H7 (cell line): ENCODE measurements around the gene ZNFX1. TPM values are rescaled to one million over a fixed set of nuclear protein-coding genes. Genes with fewer than 3 reads are reported as not detected.

Experiments
- DNase-seq: peaks from one replicate; pipeline ENCODE4 v3.0.0; 2012
- H3K27me3 ChIP-seq: 2 replicates; pipeline ENCODE4 v1.6.0; 2011; ENCODE audit warnings: mild to moderate bottlenecking, low read length; ENCODE audit not compliant: control insufficient read depth, insufficient read depth
- H3K36me3 ChIP-seq: replicated peaks from 2 replicates; pipeline ENCODE4 v1.5.1; 2011; ENCODE audit warnings: low read length; ENCODE audit not compliant: control insufficient read depth, insufficient read depth
- H3K4me3 ChIP-seq: 2 replicates; pipeline ENCODE4 v1.5.1; 2011; ENCODE audit warnings: low read depth, mild to moderate bottlenecking, control low read depth, low read length, moderate library complexity; ENCODE audit not compliant: insufficient read depth
- total RNA-seq: library from RNA; depleted of rRNA; stranded (reverse); fragments of >200 nt; shearing (Covaris generic); gene quantifications from 2 replicates; pipeline ENCODE4 v1.2.3, GENCODE V29; 2014

ZNFX1 gene
- total RNA-seq, 1 experiment from 2014 or later: 8.5 TPM

- Histone ChIP-seq H3K4me3 (no peak overlapping the region), H3K36me3 (peaks cover 31% of the 10 kb centered on the region), H3K27me3 (no peaks in the 10 kb centered on the region)
- no peak for DNase-seq
These were observed 17.6 kb downstream of the ZNFX1 start for GRCh38 chr20:49260218-49260617.

GRCh38 chr20:49259799-49260198 is 18.1 kb downstream of the ZNFX1 start:
- no peak for DNase-seq
- Histone ChIP-seq H3K27me3 (no peaks in the 10 kb centered on the region), H3K36me3 (peaks cover 31% of the 10 kb centered on the region), H3K4me3 (no peak overlapping the region)

- Histone ChIP-seq H3K36me3 (peaks cover 29% of the 10 kb centered on the region), H3K4me3 (no peak overlapping the region), H3K27me3 (no peaks in the 10 kb centered on the region)
- DNase-seq: no peak
These were observed 18.6 kb downstream of the ZNFX1 start for GRCh38 chr20:49259284-49259683.

- peaks cover 33% of the 10 kb centered on the region for H3K36me3 ChIP-seq
- no peaks in the 10 kb centered on the region for H3K27me3 ChIP-seq
- no peak overlapping the region for H3K4me3 ChIP-seq
- no peak for DNase-seq
These were observed 21.6 kb downstream of the ZNFX1 start for GRCh38 chr20:49256261-49256660.

GRCh38 chr20:49252556-49253350 is 25.1 kb downstream of the ZNFX1 start:
- peaks cover 46% of the 10 kb centered on the region for H3K36me3 ChIP-seq
- no peak for DNase-seq
- no peaks in the 10 kb centered on the region for H3K27me3 ChIP-seq
- no peak overlapping the region for H3K4me3 ChIP-seq

GRCh38 chr20:49248879-49249665 is 28.8 kb downstream of the ZNFX1 start:
- Histone ChIP-seq H3K4me3 (no peak overlapping the region), H3K27me3 (no peaks in the 10 kb centered on the region), H3K36me3 (peaks cover 36% of the 10 kb centered on the region)
- no peak for DNase-seq

- Histone ChIP-seq H3K4me3 (no peak overlapping the region), H3K36me3 (peaks cover 36% of the 10 kb centered on the region), H3K27me3 (no peaks in the 10 kb centered on the region)
- no peak for DNase-seq
These were observed 29.6 kb downstream of the ZNFX1 start for GRCh38 chr20:49248301-49248700.

- H3K36me3 ChIP-seq: peaks cover 33% of the 10 kb centered on the region
- DNase-seq: no peak
These were observed 30.1 kb downstream of the ZNFX1 start for GRCh38 chr20:49247792-49248191.

GRCh38 chr20:49247169-49247723 is 30.6 kb downstream of the ZNFX1 start:
- Histone ChIP-seq H3K4me3 (no peak overlapping the region), H3K27me3 (no peaks in the 10 kb centered on the region), H3K36me3 (peaks cover 32% of the 10 kb centered on the region)
- no peak for DNase-seq

More at GRCh38 chr20:49247792-49248191, 30.1 kb downstream of the ZNFX1 start:
- H3K27me3 ChIP-seq: no peaks in the 10 kb centered on the region
- H3K4me3 ChIP-seq: no peak overlapping the region

- Histone ChIP-seq H3K27me3 (no peaks in the 10 kb centered on the region), H3K4me3 (no peak overlapping the region), H3K36me3 (peaks cover 32% of the 10 kb centered on the region)
- DNase-seq: peak; percentile 77
These were observed 31.7 kb downstream of the ZNFX1 start for GRCh38 chr20:49245921-49246740.

GRCh38 chr20:49237531-49237930 is 40.3 kb downstream of the ZNFX1 start:
- H3K36me3 ChIP-seq: peaks cover 31% of the 10 kb centered on the region
- no peak for DNase-seq

GRCh38 chr20:49236301-49236700 is 41.6 kb downstream of the ZNFX1 start:
- no peak overlapping the region for H3K4me3 ChIP-seq
- no peak for DNase-seq
- H3K27me3 ChIP-seq: no peaks in the 10 kb centered on the region
- H3K36me3 ChIP-seq: peaks cover 32% of the 10 kb centered on the region

More at GRCh38 chr20:49237531-49237930, 40.3 kb downstream of the ZNFX1 start:
- Histone ChIP-seq H3K27me3 (no peaks in the 10 kb centered on the region), H3K4me3 (no peak overlapping the region)

GRCh38 chr20:49234831-49235230 is 43.0 kb downstream of the ZNFX1 start:
- H3K4me3 ChIP-seq: no peak overlapping the region
- H3K27me3 ChIP-seq: no peaks in the 10 kb centered on the region
- peaks cover 42% of the 10 kb centered on the region for H3K36me3 ChIP-seq
- DNase-seq: no peak

- Histone ChIP-seq H3K27me3 (no peaks in the 10 kb centered on the region), H3K4me3 (no peak overlapping the region), H3K36me3 (peaks cover 40% of the 10 kb centered on the region)
- DNase-seq: no peak
These were observed 44.6 kb downstream of the ZNFX1 start for GRCh38 chr20:49233226-49233625.
